ENCODE data around the gene CRK. TPM values are rescaled to one million over a fixed set of nuclear protein-coding genes. Genes with fewer than 3 reads are reported as not detected.

The CRK gene
- total and polyA plus RNA-seq, 11 donors, result 17.0 to 49.0 (median 42.2) TPM

DNA sequence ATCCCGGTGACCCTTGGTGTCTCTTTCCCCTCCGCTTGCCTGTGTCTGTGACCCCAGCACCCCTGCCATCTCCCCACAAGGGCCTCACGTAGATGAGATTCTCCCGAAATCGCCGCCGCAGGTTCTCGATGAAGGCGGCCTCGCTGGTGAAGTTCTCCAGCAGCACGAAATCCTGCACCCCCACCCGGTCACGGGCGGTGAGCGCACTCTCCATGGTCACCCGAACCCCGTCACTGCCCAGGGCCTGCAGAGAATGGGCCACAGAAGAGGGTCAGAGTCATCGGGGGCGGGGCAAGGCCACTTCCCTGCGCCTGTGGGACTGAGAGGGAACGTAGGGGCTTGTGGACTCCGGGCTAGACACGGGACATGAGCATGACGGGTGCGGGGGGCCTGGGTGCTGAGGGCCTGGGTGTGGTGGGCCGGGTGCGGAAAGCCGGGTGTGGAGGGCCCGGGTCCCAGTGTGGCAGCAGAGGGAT, 28.1 kb upstream of the CRK start:
- Histone ChIP-seq H3K4me1 (peaks cover 7 to 71% (median 40%) of the 10 kb centered on the region in 12 donors), H3K4me3 (peak overlapping the region in 3 of 12 donors; percentile 72 to 85 (median 79)), H3K9me3 (no peaks in the 10 kb centered on the region), H3K27ac (peak overlapping the region in 10 of 12 donors; percentile 94 to 100 (median 99)), H3K36me3 (peaks cover 0 to 48% (median 46%) of the 10 kb centered on the region in 9 donors), H3K27me3 (no peaks in the 10 kb centered on the region)
- ATAC-seq (no peak), DNase-seq (no peak)
- TF ChIP-seq, protein P1, sequence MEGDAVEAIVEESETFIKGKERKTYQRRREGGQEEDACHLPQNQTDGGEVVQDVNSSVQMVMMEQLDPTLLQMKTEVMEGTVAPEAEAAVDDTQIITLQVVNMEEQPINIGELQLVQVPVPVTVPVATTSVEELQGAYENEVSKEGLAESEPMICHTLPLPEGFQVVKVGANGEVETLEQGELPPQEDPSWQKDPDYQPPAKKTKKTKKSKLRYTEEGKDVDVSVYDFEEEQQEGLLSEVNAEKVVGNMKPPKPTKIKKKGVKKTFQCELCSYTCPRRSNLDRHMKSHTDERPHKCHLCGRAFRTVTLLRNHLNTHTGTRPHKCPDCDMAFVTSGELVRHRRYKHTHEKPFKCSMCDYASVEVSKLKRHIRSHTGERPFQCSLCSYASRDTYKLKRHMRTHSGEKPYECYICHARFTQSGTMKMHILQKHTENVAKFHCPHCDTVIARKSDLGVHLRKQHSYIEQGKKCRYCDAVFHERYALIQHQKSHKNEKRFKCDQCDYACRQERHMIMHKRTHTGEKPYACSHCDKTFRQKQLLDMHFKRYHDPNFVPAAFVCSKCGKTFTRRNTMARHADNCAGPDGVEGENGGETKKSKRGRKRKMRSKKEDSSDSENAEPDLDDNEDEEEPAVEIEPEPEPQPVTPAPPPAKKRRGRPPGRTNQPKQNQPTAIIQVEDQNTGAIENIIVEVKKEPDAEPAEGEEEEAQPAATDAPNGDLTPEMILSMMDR (IDR thresholded peaks at IDR 0.05), result no peak
- TF ChIP-seq POLR2A (IDR thresholded peaks at IDR 0.05), result no peak
- WGBS, 4 donors, result 88 to 96% (median 93%) methylated on average over 26 to 29 of the region's 29 CpGs
- intact Hi-C loops (cut with DNase I), result loop anchor here in 2 of 10 donors (10.0 kb wide), 1 partner anchor 161 kb away; the partner anchor contains the start of genes RILP (in 2 of the 2) and SCARF1 (in 2 of the 2)

- Histone ChIP-seq H3K27ac (peak overlapping the region in 6 of 12 donors; percentile 2 to 99 (median 58)), H3K27me3 (no peaks in the 10 kb centered on the region), H3K9me3 (no peaks in the 10 kb centered on the region), H3K4me3 (no peak overlapping the region), H3K36me3 (peaks cover 0 to 62% (median 60%) of the 10 kb centered on the region in 9 donors), H3K4me1 (peaks cover 3 to 61% (median 30%) of the 10 kb centered on the region in 12 donors)
- TF ChIP-seq, protein P1 (IDR thresholded peaks at IDR 0.05), result no peak
- TF ChIP-seq POLR2A (IDR thresholded peaks at IDR 0.05), result no peak
- DNase-seq (peak in 1 of 5 donors; percentile 61), ATAC-seq (peak in 1 of 4 donors; percentile 8)
- intact Hi-C loops (cut with DNase I), result loop anchor here in 2 of 10 donors (10.0 kb wide), 1 partner anchor 162 kb away; the partner anchor contains the start of genes RILP (in 2 of the 2) and SCARF1 (in 2 of the 2)
- WGBS, 4 donors, result 72 to 82% (median 77%) methylated on average over 15 to 20 of the region's 20 CpGs
These were observed 26.6 kb upstream of the CRK start for GRCh38 chr17:1482680-1483079.

- intact Hi-C loops (cut with DNase I), result loop anchor here in 2 of 10 donors (10.0 kb wide), 1 partner anchor 163 kb away; the partner anchor contains the start of genes RILP (in 2 of the 2) and SCARF1 (in 2 of the 2)
- H3K36me3 ChIP-seq, result peaks cover 0 to 71% (median 70%) of the 10 kb centered on the region in 9 donors
- no peaks in the 10 kb centered on the region for H3K9me3 ChIP-seq
- H3K27ac ChIP-seq, result peak overlapping the region in 4 of 12 donors; percentile 6 to 98 (median 48)
- DNase-seq, result peak in 1 of 5 donors; percentile 64
- WGBS, 4 donors, result 46 to 58% (median 51%) methylated on average over 11 of the region's 11 CpGs
- H3K4me1 ChIP-seq, result peaks cover 3 to 52% (median 20%) of the 10 kb centered on the region in 12 donors
- H3K27me3 ChIP-seq, result no peaks in the 10 kb centered on the region
- no peak for TF ChIP-seq POLR2A (IDR thresholded peaks at IDR 0.05)
- TF ChIP-seq, protein P1 (IDR thresholded peaks at IDR 0.05), result no peak
- no peak for ATAC-seq
- H3K4me3 ChIP-seq, result no peak overlapping the region
These were observed 25.7 kb upstream of the CRK start for GRCh38 chr17:1481736-1482135.

GRCh38 chr17:1480747-1481465, 24.9 kb upstream of the CRK start:
- DNase-seq (no peak), ATAC-seq (no peak)
- Histone ChIP-seq H3K9me3 (no peaks in the 10 kb centered on the region), H3K4me1 (peaks cover 3 to 50% (median 14%) of the 10 kb centered on the region in 12 donors), H3K27me3 (no peaks in the 10 kb centered on the region), H3K36me3 (peaks cover 0 to 80% (median 78%) of the 10 kb centered on the region in 9 donors), H3K4me3 (no peak overlapping the region), H3K27ac (peak overlapping the region in 3 of 12 donors; percentile 6 to 98 (median 9))
- TF ChIP-seq POLR2A (IDR thresholded peaks at IDR 0.05), result no peak
- TF ChIP-seq, protein P1 (IDR thresholded peaks at IDR 0.05), result no peak
- intact Hi-C loops (cut with DNase I), result loop anchor here in 2 of 10 donors (10.0 kb wide), 1 partner anchor 164 kb away; the partner anchor contains the start of genes RILP (in 2 of the 2) and SCARF1 (in 2 of the 2)
- 75 to 85% (median 79%) methylated on average over 15 to 18 of the region's 18 CpGs for WGBS, 4 donors
